ENCODE results near the gene LENEP. TPM values are rescaled to one million over a fixed set of nuclear protein-coding genes. Genes with fewer than 3 reads are reported as not detected.

Gene LENEP
- total RNA-seq, 1 donor from 2014 or later: not detected

DNA sequence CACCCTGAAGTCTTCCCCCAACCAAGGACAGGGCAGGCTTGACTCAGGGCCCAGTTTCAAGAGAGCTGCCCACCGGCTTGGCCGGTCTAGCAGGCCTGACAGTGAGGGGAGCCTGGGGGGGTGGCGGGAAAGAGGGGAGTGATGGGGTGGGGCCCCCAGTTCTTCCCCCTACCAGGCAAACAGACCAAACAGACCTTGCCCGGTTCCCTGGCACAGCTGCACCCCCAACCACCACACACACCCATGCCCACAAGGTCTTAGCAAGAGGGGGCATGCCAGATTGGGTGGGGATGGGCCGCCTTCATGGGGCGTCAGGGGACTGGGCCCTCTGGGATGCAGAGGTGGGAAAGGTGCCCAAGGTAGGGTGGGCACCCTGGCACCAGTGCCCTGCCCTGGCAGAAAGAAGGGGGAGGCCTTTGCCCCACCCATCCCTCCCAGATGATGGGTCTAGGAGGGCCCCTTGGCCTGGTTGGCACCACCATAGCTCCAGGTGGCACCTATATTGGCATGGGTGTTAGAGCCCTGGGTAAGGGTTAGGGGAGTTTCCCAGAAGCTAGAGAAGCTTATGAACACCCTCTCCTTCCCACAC is 18.1 kb downstream of the LENEP start:
- peak; percentile 31 for ATAC-seq

DNA sequence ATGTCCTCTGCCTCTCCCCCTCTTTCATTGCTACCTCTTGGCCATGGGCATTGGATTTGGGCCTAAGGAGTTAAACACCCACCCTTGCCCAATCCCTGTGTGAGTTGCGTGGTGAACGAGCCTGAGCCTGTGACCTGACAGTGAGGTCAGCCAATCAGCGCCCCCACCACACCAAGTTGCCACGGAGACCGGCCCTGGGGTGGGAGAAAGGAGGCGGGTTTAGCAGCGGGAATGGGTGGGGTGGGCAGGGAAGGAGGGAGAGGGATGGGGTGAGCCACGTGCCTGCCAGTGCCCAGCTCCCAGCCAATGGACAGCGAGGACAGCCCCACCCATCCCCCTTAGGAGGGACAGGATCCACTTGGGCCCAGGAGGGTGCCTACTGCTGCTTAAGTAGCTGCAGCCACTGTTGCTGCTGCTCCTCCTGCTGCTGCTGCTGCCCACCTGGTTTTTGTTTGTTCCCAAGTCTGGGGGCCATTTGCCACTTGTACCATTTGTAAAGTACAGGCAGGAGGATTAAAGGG is 18.7 kb downstream of the LENEP start:
- peak; percentile 68 for ATAC-seq

DNA sequence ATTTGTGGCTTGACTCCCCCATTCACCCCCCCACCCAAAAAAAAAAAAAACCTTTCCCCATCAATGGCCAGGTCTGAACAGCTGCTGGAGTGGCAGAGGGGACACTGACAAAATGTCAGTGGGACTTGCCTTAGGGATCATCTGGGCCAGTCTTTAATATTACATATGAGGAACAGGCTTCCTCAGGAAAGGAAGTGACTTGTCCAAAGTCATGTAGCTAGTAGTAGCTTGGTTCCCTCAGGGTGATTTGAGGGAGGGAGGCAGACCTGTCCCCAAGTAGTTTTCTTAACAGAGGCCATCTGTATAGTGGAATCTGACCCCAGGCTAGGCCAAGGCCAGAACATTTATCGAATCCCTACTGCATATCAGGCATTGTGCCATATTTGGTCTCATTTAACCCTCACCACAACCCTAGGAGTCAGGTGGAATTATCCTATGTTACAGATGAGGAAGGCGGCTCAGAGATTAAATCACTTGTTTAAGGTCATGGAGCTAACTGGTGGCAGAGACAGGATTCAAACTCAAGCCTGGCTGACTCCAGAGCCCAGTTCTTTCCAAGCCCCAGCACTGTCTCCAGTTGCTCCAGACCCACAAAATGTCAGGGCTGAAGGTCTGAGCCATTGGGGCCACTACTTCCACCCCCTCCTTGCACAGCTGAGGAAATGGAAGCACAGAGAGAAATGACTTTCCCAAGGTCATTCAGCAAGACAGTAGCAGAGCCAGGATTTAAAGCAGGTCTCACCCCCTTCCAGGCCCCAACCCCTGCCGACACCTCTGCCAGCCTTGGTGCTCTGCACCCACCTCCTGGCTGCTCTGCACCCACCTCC is 19.6 kb downstream of the LENEP start:
- no peak for ATAC-seq

DNA sequence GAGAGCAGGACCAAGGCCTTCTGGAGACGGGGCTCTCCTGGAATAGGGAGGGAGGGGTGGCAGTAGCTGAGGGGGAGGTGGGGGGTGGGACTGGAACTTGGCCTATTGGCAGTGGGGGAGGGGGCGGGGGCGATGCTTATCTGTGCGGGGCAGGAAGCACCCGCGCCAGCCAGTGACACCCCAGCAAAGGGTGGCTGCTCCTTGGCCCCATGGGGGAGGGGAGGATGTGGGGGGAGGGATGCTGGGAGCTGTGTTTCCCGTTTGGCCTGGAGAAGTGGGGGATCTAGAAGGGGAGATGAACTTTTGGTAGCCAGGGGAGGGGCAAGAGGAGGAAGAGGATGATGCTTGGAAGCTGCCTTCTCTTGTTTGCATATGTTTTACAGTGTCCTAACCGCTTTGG is 20.2 kb downstream of the LENEP start:
- ATAC-seq: no peak

DNA sequence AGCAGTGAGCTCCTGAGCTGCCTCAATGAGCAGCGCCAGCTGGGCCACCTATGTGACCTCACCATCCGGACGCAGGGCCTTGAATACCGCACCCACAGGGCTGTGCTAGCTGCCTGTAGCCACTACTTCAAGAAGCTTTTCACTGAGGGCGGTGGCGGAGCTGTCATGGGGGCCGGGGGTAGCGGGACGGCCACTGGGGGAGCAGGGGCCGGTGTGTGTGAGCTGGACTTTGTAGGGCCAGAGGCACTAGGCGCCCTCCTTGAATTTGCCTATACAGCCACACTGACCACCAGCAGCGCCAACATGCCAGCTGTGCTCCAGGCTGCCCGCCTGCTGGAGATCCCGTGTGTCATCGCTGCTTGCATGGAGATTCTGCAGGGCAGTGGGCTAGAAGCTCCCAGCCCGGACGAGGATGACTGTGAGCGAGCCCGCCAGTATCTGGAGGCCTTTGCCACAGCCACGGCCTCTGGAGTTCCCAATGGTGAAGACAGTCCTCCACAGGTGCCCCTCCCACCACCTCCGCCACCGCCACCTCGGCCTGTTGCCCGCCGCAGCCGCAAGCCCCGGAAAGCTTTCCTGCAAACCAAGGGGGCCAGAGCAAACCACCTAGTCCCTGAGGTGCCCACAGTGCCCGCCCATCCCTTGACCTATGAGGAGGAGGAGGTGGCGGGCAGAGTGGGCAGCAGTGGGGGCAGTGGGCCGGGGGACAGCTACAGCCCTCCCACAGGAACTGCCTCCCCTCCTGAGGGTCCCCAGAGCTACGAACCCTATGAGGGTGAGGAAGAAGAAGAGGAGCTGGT is 21.5 kb downstream of the LENEP start:
- no peak for ATAC-seq

DNA sequence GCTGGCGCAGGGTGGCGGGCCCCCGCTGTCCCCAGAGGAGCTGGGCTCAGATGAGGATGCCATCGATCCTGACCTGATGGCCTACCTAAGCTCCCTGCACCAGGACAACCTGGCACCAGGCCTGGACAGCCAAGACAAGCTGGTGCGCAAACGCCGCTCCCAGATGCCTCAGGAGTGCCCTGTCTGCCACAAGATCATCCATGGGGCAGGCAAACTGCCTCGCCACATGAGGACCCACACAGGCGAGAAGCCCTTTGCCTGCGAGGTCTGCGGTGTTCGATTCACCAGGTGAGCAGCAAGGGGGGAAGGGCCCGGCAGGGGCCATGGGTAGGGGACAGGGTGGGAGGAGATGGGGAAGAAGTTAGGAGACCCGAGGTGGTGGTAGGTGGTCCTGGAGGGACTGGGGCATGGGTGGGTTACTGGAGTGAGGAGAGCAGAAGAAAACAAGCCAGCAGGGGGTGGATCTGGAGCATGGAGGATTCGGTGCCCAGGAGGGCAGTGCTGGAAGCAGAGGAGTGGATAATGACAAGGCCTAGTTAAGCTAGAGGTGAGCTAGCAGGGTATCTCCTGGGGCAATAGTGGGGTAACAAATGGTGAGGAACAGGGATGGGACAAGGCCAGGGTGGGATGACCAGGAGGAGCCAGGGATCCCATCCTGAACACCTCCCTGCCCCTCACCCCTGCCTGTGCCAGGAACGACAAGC is 22.3 kb downstream of the LENEP start:
- ATAC-seq: no peak

DNA sequence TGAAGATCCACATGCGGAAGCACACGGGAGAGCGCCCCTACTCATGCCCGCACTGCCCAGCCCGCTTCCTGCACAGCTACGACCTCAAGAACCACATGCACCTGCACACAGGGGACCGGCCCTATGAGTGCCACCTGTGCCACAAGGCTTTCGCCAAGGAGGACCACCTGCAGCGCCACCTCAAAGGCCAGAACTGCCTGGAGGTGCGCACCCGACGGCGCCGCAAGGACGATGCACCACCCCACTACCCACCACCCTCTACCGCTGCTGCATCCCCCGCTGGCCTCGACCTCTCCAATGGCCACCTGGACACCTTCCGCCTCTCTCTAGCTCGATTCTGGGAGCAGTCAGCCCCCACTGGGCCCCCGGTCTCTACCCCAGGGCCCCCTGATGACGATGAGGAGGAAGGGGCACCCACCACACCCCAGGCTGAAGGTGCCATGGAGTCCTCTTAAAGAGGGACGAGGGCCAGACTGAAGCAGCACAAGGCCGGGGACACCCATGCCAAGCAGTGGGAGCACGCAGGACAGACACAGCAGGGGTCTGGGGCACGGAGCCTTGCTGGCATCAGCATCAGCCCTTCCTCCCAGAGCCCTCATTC is 22.9 kb downstream of the LENEP start:
- ATAC-seq: no peak

DNA sequence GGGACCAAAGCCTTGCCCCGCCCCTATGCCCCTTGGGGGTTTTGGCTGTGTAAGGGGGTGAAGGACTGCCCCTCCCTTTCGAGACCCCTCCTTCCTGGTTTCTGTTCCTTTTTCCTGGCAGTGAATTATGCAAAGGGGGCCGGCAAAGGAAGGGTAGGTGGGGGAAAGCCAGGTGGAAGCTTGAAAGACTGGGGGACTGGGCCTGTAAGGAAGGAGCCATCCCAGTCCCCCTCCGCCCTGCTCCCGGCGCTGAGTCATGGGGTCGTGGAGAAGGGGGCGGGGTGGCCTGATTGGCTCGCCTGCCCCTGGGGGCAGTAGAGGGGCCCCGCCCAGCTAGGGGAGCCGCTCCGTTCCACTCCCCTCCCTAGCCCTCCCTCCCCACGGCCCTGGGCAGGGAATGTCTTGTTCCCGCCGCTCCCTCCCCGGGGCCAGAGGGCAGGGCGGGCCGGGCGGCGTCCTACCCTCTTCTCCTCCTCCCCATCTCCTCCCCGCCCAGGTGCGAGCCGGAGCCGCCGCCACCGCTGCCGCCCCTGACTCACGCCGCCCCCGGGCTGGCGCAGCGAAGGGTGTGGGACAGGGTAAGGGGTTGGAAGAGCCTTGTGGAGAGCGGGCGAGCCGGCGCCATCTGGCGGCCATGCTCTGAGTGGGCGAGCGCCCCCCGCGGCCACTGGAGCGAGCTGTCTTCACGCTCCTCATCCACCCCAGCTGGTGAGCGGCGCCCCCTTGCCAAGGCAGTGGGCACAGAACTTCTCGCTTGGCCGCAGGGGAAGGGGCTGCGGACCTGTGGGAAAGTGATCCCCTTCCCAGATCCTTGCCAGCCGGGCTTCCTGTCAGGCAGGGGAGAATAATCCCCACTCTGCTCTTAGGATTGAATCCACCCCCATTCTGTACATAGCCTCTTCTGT is 23.9 kb downstream of the LENEP start:
- peak; percentile 91 for ATAC-seq

DNA sequence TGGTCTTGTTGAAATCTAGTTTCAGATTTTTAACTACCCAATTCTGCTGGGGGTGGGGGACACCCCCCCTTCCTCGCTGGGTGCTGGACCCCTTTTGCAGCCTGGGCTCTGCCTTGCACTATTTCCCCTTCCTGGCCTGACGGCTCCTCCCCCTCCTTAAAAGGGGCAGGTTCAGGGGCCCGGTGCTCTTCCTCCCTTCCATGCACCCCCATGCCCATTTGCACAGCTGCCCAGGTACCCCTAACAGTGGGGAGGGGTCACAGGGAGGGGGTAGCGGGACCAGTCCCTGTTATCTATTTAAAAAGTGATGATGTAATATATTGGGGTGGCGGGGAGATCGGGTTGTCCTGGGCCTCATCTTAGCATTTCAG is 24.5 kb downstream of the LENEP start:
- no peak for ATAC-seq

DNA sequence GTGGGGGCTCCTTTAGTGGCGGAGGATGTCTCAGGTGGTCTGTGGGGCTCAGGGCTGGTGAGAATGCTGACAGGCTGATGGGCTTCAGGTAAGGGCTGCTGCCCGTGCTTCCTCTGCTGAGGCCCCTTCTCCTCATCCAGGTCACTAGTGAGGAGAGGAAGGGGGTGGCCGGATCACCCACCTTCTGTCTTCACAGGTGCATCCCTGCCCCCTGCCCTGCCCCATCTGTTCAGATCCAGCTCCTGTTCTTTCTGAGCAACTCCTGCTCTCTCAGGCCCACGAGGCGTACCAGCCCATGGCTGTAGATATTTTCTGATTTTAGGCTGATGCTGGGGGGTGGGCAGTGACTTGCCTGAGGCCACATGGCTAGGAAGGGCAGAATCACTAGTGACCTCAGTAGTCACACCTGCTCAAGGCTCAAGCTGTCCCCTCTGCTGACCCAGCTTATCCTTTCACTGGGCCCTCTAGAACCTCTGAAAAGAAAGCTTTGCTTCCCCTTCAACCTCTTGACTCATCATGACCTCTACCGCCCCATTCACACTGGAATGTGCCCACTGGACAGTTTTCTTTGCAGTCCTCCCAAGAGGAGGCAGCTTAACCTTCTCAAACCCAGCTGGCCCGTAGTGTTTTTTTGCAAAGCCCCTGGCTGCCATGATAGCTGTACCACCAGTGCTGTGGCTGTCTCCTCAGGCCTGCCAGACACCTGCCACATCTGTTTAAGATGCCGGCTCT is 25.4 kb downstream of the LENEP start:
- no peak for ATAC-seq

DNA sequence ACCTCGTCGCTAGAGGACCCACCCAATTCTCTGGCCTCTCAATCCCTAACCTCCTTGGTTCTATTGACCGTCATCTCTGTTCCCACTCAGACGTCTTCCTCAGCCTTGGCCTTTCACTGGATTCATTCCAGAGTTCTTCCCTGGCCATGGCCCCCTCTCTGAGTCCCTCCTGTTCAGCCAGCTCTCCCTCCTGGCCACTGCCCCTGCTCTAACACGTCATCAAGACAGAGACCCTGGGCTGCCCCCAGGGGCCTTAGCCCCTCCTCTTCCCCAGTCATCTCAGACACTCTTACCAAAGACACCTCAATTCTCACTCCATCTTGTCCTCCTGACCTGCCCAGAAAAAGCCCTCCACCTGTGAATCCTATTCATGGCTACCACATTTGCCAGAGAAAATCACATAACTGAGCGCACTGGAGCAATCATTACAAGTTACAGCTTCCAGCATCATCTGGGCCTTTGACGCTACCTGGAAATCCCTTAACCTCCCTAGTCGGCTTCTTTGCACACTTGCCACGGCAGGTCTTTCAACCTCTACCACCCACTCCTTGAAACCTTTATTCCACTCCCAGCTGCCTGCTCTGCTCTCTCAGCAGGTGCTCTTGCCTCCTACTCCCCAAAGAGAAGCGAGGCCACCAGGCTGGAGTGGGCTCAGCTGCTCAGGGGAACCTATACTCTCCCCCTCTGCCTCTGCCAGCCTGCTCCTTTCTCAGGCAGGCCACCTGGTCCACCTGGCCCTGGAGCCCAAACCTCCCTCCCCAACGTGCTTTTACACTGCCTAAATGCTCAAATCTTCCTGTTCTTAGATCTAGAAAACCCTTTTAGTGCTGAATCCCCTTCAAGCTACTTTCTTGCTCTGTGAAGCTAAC is 26.2 kb downstream of the LENEP start:
- no peak for ATAC-seq

DNA sequence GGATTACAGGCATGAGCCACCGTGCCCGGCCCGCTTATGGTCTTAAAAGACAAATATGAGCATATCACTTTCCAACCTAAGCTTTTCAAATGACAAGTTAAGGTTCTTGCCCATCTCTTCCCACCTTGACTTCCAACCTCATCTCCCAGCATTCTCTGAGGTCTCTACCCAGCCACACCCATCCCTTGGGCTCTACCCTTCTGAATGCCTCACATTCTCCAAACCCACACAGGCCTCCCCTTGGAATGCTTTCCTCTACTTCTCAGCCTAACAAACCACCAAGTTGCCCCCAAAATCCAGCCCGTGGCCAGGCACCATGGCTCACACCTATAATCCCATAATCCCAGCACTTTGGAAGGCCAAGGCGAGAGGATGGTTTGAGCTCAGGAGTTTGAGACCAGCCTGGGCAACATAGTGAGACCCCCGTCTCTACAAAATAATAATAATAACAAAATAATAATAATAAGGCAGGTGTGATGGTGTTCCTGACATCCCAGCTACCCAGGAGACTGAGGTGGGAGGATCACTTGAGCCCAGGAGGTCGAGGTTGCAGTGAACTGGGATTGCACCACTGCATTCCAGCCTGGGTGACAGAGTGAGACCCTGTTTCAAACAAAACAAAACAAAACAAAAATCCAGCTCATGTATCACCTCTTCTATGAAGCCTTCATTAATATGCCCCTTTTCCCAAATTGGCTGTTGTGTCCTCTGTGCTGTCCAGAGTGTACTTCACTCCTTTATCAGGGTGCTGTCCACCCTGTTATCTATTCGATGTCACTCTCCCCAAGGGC is 28.9 kb downstream of the LENEP start:
- ATAC-seq: no peak

DNA sequence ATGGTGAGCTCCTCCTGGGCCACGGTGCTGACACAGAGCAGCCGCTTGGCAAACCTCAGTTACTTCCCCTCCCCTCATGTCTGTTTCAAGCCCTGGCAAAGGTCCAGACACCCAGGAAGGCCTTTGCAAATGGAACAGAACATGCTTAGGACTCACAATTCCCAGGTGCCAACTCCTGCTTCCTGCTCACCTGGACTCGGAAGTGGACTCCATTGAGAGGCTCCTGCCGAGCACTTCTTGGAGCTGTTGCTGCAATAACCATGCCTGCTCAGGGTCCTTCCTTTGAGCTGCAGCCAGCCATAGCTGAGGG is 29.5 kb downstream of the LENEP start:
- ATAC-seq: peak; percentile 2

DNA sequence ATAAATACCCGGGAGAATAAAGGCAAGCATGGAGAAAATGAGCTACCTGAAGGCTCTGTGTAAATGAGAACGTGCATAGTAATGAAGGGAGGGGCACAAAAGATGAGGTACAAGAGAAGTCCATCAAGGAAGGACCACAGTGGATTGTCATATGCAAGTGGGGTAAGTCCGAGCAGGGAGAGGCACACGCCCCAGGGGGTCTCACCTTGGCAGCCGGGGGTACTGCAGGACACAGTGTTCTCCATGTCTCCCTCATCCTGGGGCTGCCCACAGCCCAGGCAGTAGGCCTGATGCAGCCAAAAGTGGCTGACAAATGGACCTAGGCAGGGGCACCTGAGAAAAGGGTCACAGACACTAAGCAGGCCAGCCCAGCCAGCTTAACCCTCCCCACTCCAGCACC is 30.2 kb downstream of the LENEP start:
- ATAC-seq: peak; percentile 5

DNA sequence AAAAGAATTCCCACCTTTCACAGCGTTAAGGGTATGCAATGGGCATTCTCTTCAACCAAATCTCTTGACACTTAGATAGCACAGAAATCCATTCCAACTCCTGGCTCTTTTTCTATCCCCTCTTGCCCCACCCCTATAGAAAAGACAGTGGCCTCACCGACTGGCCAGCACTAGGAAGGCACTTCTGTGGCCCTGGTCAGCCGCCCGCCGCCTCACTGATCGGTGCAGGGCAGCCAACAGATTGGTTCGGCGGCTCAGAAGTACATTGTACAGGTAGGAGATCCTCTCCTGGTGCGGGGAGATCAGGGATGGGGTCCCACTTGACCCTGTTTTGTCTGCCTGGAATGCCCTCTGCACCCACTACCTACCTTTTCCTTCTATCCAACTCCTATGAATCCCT is 30.9 kb downstream of the LENEP start:
- no peak for ATAC-seq

DNA sequence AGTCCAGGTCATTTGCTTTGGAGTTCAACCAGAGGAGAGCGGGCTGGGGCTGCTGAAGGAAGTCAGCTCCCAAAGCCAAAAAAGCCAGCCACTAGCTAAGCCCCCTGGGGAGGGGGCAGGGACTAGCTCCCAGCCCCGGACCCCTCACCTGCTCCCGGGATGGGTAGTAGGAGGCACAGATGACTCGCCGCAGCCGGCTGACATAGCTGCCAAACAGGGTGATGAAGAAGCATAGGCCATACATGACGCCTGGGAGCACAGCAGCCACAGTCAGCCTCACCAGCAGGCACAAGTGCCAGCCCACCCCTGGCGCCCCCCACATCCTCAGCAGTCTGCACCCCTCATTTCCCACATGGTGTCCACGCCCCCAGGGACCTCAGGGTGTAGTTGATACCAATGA is 32.8 kb downstream of the LENEP start:
- peak; percentile 16 for ATAC-seq

DNA sequence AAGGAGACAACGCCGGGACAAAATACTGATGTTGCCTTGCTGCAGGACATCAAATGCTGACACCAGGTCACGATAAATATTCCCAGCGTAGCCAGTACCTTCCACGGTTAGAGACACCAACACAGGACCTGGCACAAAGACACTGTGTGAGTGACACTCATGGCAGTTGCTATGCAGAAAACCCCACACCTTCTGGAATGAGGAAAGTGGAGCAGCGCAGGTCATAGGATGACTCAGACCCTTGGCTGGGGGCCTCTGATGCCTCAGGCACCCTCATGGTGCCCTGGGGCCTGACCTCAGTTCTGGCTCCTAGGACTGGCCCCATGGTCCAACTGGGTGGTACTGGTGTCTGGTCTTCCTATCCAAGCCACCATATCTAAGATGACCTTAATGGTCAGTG is 33.2 kb downstream of the LENEP start:
- peak; percentile 67 for ATAC-seq

DNA sequence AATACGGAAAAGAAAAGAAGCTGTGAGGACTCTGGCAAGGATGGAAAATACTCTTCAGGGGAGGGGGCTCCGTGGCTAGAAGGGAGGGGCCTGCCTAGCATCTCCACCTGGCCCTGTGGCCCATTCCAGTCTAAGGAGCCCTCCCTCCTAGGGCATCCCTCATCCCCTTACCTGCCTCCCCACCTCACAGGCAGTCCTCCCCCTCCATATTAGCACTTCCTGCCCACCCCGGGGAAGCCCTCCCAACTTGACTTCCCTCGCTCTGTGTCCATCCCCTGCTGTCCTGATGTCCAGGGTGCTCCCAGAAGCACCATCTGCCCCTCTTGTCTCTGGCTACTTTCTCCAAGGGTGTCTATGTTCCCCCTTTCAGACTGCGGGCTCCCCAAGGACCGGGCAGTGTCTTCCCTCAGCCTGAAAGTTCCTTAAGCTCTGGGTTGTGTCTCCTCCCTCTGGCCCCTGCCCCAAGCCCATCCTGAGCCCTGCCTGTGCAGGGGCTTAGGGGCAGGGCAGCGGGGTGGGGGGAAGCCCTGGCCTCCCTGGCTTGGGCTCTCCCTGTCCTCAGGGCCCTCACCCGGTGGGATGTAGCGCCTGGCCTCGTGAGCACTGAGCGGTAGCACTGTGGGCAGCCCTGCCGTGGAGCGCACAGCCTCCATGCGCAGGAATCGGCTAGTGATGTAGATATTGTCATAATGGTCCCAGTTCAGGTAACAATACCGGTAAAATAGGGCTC is 36.3 kb downstream of the LENEP start:
- no peak for ATAC-seq

Data from esophagus mucosa (tissue), 1 donor.